Measurements from ENCODE around the gene MLNR. TPM values are rescaled to one million over a fixed set of nuclear protein-coding genes. Genes with fewer than 3 reads are reported as not detected.

MLNR gene, protein sequence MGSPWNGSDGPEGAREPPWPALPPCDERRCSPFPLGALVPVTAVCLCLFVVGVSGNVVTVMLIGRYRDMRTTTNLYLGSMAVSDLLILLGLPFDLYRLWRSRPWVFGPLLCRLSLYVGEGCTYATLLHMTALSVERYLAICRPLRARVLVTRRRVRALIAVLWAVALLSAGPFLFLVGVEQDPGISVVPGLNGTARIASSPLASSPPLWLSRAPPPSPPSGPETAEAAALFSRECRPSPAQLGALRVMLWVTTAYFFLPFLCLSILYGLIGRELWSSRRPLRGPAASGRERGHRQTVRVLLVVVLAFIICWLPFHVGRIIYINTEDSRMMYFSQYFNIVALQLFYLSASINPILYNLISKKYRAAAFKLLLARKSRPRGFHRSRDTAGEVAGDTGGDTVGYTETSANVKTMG
- not detected in 2 replicates for total RNA-seq

GRCh38 chr13:49220036-49220855 is at the start of gene MLNR:
MLNR (plus strand) TSS chr13:49220338; CDS start chr13:49220338, 0 bp downstream.

GRCh38 chr13:49247643-49248621 is 27.8 kb downstream of the MLNR start, which contains the start of gene CDADC1:
CDADC1 (plus strand) TSS chr13:49247925; CDS start chr13:49248038, 113 bp downstream.

Other genes starting within 250 kb of the MLNR start
- gene FNDC3A, start 244.4 kb upstream of the MLNR start, total RNA-seq: 42.0 and 47.2 TPM in 2 replicates
- 2.4 and 4.6 TPM in 2 replicates for gene CDADC1, start 27.6 kb downstream of the MLNR start, total RNA-seq
- 4.4 and 6.7 TPM in 2 replicates for gene CAB39L, start 223.7 kb downstream of the MLNR start, total RNA-seq
- gene SETDB2, start 223.9 kb downstream of the MLNR start, total RNA-seq: 3.1 and 4.0 TPM in 2 replicates

Measured in endothelial cell of coronary artery (primary cell).